HG03354 (cell line): ENCODE results near the gene PRM1.

Experiments used
- ATAC-seq: cut with Tn5 transposase; IDR thresholded peaks from one replicate; pipeline ENCODE4 v1.9.1; 2021; ENCODE audit warnings: mild to moderate bottlenecking; ENCODE audit not compliant: unreplicated experiment, poor library complexity, severe bottlenecking

PRM1 gene

DNA sequence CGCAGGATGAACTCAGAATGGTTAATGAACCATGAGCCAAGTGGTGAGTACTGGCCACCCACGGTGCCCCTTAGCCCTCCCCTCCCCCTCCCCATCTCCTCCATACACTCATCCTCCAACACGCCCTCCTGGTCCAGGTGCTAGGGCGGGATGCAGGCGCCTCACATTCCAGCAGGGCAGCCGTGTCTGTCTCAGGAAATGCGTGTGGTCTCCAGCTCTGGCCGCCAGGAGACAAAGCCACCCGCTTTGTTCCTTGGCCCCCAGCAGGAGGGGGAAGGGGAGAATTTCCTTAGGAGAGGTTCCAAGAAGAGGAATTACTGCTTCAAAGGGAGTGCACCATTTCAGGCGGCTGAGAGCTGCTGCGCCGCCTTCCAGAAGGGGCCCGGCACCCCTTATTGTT, 34.4 kb upstream of the PRM1 start:
- ATAC-seq, result no peak

DNA sequence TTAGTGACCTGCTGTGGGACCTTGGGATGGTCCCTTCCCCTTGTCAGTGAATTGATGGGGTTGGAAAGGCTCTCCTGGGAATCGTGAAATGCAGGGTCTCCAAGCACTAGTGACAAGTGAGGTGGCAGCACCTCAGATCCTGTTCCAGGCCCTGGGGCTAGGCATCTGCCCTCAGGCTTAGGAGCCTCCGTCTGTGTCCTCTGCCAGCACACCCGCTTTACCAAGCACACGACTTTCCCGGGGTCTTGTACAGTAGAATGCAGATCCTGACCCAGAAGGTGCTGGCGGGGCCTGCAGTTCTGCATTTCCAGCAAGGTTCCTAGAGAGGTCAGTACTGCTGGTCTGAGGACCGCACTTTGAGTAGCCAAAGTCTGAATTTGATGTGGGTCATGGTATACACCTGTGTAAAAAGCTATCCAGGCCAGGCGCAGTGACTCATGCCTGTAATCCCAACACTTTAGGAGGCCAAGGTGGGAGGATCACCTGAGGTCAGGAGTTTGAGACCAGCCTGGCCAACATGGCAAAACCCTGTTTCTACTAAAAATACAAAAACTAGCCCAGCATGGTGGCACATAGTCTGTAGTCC, 33.3 kb upstream of the PRM1 start:
- no peak for ATAC-seq

DNA sequence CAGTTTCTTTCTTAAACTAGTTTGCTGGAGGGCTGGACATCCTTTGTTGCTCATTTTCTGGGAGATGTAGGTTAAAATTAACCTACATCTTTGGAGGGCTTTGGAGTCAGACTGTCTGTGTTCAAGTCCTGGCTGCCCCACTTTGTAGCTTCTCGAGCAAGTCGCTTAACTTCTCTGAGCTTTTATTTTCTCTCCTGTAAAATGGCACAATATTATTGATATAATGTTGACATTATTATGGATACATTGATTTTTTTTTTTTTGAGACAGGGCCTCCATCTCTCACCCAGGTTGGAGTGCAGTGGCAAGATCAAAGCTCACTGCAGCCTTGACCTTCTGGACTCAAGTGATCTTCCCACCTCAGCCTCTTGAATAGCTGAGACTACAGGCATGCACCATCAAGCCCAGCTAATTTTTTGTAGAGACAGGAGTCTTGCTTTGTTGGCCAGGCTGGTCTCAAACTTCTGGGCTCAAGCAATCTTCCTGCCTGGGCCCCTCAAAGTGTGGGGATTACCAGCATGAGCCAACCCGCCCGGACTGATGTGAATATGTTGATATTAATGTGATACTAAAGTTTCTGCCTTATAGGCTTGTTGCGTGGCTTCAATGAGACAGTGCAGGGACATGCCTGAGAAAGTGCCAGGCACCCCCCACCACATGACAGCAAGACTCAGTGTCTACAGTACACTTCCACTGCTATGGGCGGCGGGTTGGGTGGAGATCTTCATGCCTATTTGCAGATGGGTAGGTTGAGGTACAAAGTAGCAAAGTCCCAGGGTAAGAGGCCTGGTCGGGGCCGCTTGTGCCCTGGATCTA, 32.6 kb upstream of the PRM1 start:
- no peak for ATAC-seq

DNA sequence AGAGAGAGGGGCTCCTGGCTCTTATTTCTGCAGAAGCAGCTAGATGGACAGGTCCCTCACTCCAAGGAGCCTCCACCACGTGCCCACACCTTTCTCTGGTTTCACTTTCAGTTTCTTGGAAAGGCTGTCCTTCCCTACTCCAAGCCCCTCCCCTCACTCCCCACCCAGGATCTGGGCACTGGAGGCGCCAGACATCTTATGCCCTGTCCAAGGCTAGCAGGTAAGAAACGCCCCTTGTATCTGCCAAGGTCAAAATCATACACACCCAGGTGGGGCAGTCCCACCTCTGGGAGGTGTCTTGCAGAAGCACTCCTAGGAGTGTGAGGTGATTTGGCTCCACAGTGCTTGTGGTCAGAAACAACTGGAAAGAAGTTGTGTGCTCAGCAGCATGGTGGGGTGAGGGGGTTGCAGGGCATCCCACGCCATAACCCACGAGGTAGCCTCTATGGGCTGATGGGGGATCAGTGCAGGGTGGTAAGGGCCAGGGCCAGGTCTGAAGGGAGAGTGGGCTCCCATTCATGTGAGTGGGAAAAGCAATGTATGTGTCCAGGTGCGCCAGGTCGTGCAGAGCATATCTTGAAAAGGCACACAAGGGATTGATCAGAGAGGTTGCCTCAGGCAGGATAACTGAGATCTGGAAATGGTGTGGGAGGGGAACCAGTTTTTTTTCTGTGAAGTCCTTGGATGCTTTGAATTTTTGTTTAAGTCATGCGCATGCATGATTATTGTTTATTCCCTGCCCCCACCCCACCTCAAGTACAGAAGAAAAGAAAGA, 31.8 kb upstream of the PRM1 start:
- no peak for ATAC-seq

DNA sequence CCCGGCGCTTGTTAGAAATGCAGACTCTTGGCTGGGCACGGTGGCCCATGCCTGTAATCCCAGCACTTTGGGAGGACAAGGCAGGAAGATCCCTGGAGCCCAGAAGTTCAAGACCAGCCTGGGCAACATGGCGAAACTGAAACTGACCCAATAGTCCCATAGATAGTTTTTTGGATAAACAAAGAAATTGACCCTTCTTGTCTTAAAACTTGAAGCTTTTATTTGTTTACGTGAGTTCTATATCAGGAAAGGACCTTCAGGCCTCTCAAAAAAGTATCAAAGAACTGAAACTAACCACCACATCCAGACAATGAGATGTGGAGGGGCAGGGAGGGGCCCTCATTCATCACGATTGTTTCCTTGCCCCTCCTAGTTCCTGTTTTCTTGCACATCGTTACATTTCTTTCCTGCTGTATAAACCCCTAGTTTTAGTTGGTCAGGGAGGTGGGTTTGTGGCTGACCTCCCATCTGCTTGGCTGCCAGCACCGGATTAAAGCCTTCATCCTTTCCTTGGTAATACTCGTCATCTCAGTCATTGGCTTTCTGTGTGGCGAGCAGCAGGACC, 29.9 kb upstream of the PRM1 start:
- peak; percentile 46 for ATAC-seq

DNA sequence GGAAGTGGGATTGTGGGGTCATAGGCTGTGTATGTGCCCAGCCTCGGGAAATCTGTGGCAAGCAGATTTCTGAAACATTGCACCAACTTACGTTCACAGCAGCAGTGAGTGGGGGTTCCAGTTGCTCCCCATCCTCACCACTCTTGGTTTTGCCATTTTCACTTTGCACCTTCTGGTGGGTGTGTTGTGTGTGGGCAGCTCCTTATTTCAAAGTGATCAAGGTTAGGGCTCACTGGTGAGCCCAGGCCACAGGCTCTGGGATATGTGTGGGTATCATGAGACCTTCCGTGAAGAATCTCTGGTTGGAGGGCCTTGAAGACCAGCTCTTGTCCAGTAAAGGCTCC, 29.5 kb upstream of the PRM1 start:
- ATAC-seq, result no peak

DNA sequence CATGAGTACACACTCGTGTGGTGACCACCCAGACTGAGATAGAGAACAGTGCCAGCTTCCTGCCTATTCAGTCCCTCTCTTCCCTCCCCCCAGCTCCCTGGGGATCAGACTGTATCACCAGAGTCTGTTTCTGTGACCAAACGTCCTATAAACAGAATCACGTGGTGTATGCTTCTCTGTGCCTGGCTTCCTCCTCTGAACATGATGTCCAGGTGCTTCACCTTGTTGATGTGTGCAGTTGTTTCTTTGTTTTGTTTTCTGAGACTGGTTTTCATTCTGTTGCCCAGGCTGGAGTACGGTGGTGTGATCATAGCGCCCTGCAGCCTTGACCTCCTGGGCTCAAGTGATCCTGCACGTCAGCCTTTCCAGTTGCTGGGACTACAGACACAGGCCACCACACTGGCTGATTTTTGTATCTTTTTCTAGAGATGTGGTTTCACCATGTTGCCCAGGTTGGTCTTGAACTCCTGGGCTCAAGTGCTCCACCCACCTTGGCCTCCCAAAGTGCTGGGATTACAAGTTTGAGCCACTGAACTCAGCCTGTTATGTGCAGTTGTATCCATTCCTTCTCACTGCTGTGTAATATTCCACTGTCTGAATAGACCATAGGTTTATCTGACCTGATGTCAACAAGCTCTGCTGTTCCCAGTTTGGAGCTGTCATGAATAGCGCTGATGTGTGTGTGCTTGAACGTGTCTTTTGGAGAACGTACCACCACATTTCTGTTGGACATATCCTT, 28.9 kb upstream of the PRM1 start:
- peak; percentile 65 for ATAC-seq

DNA sequence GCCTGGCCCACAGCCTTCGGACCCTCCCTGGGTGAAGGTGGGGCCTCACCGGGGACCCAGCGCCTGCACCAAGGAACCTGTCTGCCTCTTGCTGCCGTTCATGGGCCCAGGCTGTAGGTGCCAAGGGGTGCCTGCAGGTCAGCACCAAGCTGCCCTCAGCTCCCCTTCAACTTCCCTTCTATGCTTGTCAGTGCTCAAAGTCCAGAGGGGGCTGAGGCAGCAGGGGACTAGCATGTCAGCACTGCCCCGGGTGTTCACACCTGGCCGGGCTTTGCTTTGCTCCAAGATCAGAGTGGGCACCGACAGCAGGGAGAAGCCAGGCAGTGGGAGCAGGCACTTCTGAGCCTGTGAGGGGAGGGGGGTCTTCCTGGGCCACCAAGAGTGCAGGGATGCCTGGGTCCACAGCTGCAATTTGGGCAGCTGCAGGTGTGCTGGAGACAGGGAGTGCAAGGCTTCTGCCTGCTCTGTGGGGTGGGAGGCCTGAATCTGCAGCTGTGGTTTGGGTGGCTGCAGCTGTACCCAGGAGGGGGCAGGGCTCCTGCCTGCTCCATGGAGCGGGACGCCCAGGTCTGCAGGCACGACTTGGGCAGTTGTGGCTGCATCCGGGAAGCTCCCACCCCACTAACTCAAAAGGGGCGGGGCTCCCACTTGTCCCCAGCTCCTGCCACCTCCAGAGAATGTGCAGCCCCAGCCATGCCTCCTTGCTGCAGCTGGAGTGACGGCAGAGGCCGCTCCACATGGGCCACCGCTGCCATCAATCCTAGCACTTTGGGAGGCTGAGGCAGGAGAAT, 27.6 kb upstream of the PRM1 start:
- ATAC-seq, result no peak

DNA sequence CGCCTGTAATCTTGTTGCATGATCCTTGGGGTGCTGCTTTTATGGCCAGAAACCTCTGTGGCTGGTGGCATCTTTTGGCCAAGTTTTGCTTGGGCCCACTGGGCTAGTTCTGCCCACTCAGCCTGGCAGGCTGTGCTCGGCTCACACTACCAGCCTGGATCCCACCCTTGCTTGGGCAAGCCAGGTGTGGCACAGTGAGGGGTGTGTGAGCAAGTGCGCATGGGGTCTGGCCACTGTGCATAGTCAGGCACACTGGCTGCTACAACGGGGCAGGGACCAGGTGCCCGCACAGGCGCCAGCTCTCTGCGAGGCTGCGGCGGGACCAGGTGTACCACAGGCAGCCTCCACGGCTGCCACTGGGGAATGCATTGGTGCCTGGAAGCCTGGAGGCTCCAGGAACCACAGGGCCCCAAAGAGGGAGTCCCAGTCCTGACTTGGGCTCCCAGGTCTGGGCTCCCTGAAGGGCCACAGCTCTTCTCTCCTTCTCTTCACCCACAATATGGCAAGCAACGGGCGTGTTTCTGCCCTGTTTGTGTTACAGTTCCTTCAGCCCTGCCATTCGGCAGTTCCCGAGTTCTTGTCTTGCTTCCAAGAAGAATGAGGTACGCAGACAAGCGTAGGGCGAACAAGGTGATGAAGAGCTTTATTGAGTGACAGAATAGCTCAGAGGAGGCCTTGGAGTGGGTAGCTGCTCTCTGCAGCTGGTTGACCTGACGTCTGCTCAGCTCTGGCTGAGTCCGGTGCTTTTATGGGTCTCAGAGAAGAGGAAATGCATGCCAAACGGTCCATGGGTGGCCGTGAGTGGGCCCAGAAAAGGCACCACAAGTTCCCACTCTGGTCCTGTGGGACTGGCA, 26.7 kb upstream of the PRM1 start:
- ATAC-seq, result no peak

DNA sequence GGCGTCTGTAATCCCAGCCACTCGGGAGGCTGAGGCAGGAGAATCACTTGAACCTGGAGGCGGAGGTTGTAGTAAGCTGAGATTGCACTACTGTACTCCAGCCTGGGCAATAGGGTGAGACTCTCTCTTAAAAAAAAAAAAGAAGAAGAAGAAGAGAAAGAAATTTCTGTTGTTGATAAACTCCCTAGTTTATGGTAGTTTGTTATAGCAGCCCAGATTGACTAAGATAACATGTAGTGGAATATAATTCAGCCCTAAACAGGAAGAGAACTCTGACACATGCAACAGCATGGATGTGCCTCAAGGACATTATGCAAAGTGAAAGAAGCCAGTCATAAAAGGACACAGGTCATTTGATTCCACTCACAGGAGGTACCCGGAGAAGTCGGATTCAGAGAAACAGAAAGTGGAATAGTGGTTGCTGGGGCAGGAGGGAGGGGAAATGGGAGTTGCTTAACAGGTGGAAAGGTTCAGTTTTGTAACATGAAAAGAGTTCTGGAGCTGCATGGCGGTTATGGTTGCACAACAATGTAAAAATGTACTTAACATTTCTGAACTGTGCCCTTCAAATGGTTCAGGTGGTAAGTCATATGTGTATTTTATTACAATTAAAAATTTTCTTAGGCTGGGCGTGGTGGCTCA, 26.0 kb upstream of the PRM1 start:
- ATAC-seq, result no peak

DNA sequence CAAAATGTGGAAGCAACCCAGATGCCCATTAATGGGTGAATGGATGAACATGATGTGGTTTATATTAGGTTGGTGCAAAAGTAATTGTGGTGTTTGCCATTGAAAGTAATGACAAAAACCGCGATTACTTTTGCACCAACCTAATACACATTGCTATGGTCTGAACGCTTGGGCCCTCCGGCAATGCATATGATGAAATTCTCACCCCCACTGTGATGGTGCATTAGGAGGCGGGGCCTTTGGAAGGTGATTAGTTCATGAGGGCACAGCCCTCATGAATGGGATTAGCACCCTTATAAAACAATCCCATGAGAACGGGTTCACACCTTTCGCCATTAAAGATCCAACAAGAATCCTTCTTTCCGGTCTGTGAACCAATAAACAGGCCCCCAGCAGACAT, 25.3 kb upstream of the PRM1 start:
- no peak for ATAC-seq

DNA sequence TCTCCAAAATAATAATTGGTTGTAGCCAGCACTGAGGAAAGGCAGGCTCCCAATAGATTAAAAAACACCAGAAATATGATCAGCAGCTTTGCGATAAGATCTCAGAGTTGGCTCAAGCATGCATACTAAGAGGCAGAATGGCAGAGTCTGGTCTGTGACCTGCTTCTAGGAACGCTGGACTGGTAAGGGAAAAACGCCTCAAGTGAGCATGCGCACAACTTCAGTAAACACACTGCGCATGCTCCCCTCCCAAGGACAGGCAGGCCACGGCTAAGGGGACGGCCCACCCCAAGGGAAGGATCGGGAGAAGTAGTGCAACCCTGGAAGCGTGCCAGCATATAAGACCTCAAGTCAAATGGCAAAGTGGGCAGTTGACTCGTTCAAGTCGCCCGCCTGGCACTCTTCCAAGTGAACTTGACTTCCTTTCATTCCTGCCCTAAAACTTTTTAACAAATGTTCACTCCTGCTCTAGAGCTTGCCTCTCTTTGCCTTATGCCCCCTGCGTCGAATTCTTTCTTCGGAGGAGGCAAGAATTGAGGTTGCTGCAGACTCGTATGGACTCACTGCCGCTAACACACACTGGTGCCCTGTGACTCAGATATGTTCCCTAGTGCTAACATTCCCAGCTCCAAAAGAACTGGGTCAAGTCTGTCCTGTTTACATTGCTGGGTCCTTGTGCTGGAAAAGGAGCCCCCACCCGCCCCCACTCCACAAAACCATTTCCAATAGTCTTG, 22.4 kb upstream of the PRM1 start:
- ATAC-seq, result no peak

DNA sequence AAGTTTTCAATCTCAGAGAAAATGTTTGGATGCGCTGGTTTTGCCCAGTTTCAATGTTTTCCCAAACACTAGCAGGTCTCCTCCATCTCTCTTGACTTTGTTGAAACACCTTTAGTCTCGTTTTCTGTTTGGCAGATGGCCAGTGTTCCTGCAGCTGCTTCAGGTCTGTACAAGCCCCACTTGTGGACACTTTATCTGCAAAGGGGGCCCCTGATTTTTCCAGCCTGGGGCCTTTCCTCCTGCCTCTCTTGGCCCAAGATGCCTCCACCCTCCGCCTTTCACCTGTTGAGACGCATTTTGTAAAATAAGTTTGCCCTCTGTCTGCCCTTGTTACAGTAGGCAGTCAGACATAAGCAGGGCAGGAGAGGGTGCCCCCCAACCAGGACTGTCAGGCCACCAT, 21.8 kb upstream of the PRM1 start:
- no peak for ATAC-seq

DNA sequence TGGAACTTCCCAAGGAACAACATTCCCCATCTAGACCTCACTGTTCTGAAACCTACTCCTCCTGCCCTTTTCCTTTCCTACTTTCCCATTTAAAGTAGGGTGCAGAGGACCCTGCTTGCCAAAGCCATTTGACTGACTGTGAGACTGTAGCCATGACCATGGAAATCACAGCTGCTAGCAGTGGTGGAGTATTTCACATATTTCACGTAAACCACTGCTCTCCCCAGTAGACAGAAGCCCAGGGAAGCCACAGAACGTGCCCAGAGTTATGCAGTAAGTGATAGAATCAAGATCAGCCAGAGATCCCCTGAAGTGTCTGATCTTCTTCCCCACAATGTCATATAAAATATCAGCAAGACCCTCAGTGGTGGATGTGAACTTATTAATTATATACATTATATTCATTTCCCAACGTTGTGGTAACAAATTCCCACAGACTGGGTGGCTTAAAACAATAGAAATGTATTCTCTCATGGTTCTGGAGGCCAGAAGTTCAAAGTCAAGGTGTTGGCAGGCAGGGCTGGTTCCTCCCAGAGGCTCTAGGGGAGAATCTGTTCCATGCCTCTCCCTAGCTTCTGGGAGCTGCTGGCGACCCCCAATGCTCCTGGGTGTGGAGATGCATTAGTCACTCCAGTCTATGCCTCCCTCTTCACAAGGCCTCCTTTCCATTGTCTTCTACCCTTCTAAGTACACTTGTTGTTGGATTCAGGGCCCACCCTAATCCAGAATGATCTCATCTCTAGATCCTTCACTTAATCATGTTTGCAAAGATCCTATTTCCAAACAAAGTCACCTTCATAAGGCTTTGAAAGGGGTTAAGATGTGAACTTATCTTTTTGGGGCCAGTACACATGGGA, 20.7 kb upstream of the PRM1 start:
- no peak for ATAC-seq

DNA sequence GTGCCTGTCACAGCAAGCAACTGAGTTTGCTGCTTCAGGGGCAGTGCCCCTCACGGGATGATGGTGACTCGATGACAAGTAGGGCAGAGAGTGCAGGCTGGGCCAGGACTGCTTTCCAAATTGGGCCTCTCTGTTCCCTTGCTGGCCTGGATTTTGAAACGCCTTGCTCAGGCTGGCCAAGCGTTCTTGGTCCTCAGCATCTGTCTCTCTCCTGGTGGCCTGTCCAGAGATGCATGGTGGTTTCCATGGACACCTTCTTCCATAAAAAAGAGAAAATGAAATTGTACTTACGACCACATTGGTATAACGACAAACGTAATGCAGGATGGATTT, 19.4 kb upstream of the PRM1 start:
- ATAC-seq, result no peak

DNA sequence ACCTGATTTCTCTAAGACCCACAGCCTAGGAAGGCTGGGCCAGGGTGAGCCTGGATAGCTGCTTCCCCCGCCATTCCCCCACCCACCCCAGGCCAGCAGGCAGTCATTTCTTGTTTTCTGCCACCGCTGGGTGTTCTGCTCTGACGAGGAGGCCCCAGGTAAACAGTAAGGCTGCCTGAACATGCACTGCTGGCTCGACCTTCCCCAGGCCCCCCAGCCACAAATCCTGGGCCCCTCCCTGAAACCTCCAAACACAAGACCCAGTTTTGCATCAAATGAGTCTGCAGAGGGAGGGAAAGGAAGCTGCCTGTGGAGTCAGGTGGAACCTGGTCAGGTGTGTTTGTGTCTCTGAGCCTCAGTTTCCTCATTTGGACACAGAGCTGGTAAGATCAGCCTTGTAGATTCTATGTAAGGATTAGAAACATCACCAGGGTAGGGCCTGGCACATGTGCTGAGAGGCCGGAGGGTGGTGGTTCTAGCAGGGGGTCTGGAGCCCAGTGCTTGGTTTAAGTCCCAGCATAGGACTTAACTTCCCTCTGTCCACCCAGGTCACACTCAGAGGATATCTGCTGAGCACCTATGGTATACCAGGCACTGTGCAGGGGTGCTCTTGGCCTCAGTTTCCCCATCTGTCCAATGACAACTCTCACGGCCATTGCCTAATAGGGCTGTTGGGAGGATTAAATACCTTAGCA, 18.9 kb upstream of the PRM1 start:
- ATAC-seq, result no peak
